ENCODE data around the gene DENND1C. TPM values are rescaled to one million over a fixed set of nuclear protein-coding genes. Genes with fewer than 3 reads are reported as not detected.

DENND1C gene
- total RNA-seq, 4 donors from 2014 or later = 1.4 to 2.1 TPM; not detected in 2

DNA sequence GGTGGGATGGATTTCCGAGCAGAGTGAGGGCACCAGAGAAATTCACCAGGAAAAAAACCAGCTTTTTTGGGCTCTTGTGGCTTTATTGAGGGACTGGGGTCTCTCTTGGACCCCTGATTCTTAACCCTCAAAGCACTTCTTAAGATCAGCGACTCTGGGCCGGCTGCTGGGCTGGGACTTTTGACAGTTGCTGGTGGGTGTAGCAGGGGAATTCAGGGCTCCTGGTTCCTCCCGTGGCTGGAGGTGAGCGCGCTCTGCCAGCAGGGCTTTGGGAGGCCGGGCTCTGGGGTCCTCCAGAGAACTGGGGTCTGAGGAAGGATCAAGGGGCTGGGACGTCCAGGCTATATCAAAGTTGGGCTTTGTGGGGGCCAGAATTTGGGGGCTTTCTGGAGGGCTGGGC lies 14.2 kb downstream of the DENND1C start:
- Histone ChIP-seq H3K4me3 (no peak overlapping the region), H3K27me3 (peaks cover 0 to 13% of the 10 kb centered on the region in 2 donors), H3K27ac (no peak overlapping the region), H3K9me3 (no peaks in the 10 kb centered on the region), H3K4me1 (no peaks in the 10 kb centered on the region), H3K36me3 (no peaks in the 10 kb centered on the region)
- no peak for TF ChIP-seq POLR2A (IDR thresholded peaks at IDR 0.05)
- TF ChIP-seq, protein P1, sequence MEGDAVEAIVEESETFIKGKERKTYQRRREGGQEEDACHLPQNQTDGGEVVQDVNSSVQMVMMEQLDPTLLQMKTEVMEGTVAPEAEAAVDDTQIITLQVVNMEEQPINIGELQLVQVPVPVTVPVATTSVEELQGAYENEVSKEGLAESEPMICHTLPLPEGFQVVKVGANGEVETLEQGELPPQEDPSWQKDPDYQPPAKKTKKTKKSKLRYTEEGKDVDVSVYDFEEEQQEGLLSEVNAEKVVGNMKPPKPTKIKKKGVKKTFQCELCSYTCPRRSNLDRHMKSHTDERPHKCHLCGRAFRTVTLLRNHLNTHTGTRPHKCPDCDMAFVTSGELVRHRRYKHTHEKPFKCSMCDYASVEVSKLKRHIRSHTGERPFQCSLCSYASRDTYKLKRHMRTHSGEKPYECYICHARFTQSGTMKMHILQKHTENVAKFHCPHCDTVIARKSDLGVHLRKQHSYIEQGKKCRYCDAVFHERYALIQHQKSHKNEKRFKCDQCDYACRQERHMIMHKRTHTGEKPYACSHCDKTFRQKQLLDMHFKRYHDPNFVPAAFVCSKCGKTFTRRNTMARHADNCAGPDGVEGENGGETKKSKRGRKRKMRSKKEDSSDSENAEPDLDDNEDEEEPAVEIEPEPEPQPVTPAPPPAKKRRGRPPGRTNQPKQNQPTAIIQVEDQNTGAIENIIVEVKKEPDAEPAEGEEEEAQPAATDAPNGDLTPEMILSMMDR (IDR thresholded peaks at IDR 0.05) = no peak
- intact Hi-C loops (cut with DNase I; ENCODE audit: low total_unique reads) = no loop called here
- no peak for DNase-seq

DNA sequence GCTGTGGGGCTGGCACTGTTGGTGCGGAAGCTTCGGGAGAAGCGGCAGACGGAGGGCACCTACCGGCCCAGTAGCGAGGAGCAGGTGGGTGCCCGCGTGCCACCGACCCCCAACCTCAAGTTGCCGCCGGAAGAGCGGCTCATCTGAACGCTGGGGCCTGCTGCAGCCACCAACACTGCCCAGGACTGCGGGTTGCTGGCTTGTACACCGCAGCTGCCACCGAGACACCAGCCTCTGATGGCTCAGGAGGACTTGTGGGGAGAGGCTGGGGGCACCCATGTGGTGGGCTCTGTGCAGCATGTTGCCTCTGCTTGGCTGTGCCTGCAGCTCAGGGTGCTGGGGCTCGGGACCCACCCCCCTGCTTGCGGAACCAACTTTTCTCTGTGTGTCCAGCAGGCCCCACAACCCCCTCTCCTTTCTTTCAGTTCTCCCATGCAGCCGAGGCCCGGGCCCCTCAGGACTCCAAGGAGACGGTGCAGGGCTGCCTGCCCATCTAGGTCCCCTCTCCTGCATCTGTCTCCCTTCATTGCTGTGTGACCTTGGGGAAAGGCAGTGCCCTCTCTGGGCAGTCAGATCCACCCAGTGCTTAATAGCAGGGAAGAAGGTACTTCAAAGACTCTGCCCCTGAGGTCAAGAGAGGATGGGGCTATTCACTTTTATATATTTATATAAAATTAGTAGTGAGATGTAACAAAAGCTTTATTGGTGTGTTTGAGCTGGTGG lies 14.9 kb downstream of the DENND1C start:
- Histone ChIP-seq H3K27me3 (peaks cover 0 to 13% of the 10 kb centered on the region in 2 donors), H3K9me3 (no peaks in the 10 kb centered on the region), H3K27ac (no peak overlapping the region), H3K36me3 (no peaks in the 10 kb centered on the region), H3K4me1 (no peaks in the 10 kb centered on the region), H3K4me3 (no peak overlapping the region)
- no peak for DNase-seq
- TF ChIP-seq, protein P1 (IDR thresholded peaks at IDR 0.05) = no peak
- TF ChIP-seq POLR2A (IDR thresholded peaks at IDR 0.05) = no peak
- intact Hi-C loops (cut with DNase I; ENCODE audit: low total_unique reads) = no loop called here

DNA sequence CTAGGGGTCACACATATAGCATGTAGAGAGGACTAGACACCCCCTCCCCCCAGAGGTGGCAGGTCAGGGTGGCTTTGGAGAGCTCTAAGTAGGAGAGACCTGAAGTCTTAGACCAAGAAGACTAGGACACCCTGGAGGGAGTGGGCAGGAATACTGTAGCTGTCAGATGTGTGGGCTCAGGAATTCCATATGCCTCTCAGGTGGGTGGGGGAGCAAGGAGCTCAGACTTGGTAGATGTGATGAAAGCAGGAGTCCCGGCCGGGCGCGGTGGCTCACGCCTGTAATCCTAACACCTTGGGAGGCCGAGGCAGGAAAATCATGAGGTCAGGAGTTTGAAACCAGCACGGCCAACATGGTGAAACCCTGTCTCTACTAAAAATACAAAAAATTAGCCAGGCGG lies 15.9 kb downstream of the DENND1C start:
- H3K27ac ChIP-seq = no peak overlapping the region
- H3K9me3 ChIP-seq = no peaks in the 10 kb centered on the region
- no peak overlapping the region for H3K4me3 ChIP-seq
- no peaks in the 10 kb centered on the region for H3K4me1 ChIP-seq
- DNase-seq = no peak
- H3K36me3 ChIP-seq = no peaks in the 10 kb centered on the region
- intact Hi-C loops (cut with DNase I; ENCODE audit: low total_unique reads) = no loop called here
- peaks cover 0 to 13% of the 10 kb centered on the region in 2 donors for H3K27me3 ChIP-seq
- TF ChIP-seq POLR2A (IDR thresholded peaks at IDR 0.05) = no peak
- TF ChIP-seq, protein P1 (IDR thresholded peaks at IDR 0.05) = no peak

DNA sequence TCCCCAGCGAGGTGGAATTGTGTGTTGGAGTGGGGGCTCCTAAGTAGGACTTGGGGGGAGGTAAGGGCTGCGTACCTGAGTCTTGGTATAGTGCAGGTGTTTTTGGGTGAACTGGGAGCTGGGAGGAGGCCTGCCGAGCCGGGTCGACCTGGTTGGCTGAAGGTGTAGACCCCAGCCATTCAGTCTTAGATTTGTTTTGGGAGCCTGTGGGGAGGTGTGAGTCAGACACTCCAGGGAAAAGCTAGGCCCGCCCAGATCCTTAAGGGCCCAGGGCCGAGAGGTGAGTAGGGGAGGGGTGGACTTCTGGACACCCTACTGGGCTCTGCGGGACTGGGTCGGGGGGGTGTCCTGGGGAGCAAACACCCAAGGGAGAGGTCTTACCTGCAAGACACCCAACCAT lies 16.6 kb downstream of the DENND1C start:
- H3K9me3 ChIP-seq = no peaks in the 10 kb centered on the region
- no peaks in the 10 kb centered on the region for H3K4me1 ChIP-seq
- DNase-seq = no peak
- H3K36me3 ChIP-seq = no peaks in the 10 kb centered on the region
- no peak for TF ChIP-seq POLR2A (IDR thresholded peaks at IDR 0.05)
- TF ChIP-seq, protein P1 (IDR thresholded peaks at IDR 0.05) = no peak
- peaks cover 0 to 13% of the 10 kb centered on the region in 2 donors for H3K27me3 ChIP-seq
- no peak overlapping the region for H3K4me3 ChIP-seq
- H3K27ac ChIP-seq = no peak overlapping the region
- intact Hi-C loops (cut with DNase I; ENCODE audit: low total_unique reads) = no loop called here

DNA sequence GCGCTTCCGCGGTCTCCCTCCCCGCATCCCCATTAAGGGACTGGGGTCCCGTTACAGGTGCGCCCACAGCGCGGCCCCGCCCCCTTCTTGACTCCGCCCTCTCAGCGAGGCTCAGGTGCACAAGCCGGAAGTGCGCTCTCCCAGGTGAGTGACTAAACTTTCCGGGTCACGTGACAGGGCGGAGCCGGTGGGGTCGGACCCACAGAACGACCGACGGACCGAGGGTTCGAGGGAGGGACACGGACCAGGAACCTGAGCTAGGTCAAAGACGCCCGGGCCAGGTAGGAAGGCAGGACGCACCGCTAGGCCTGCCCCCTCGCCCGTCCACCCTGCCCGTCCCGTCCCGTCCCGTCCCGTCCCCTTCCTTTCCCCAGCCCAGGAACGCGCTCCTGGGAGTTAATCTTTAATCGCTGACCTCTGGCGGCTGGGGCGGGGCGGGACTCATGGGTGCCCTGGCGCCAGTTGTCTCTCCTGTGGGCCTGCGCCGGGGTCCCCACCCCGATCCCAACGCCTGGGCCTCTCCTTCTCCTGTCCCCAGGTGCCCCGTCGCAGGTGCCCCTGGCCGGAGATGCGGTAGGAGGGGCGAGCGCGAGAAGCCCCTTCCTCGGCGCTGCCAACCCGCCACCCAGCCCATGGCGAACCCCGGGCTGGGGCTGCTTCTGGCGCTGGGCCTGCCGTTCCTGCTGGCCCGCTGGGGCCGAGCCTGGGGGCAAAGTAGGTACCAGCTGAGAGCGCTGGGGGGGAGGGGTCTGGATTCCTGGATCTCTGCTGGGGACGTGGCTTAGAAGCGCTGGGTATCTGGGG lies 17.3 kb downstream of the DENND1C start, which contains the start of gene CRB3:
Gene CRB3 (plus strand): TSS at position 202 of the 804 bp plus-strand sequence. CDS start 431 bp downstream, at position 633.
- Histone ChIP-seq H3K36me3 (no peaks in the 10 kb centered on the region), H3K4me1 (no peaks in the 10 kb centered on the region), H3K27me3 (peaks cover 0 to 13% of the 10 kb centered on the region in 2 donors), H3K9me3 (no peaks in the 10 kb centered on the region), H3K4me3 (no peak within 1 kb of the TSS), H3K27ac (no peak within 1 kb of the TSS)
- TF ChIP-seq, protein P1 (IDR thresholded peaks at IDR 0.05) = no peak
- peak in 1 of 2 donors; percentile 49 for TF ChIP-seq POLR2A (IDR thresholded peaks at IDR 0.05)
- intact Hi-C loops (cut with DNase I; ENCODE audit: low total_unique reads) = no loop called here
- DNase-seq = no peak
